Stimulated activated CD4-positive, alpha-beta T cell treated with anti-CD3 and anti-CD28 coated beads, Interleukin-12 subunit alpha, Interleukin-12 subunit beta, amount 100 ng/mL, for 48 hours (primary cell): ENCODE measurements around the gene CTNNA3.

Source experiments
- DNase-seq, 3 donors: peaks; one replicate each; pipeline ENCODE4 v3.0.0-alpha.2; 2020; ENCODE audit warnings: low read depth in 2 of 3, low spot score in 1 of 3

CTNNA3 gene

DNA sequence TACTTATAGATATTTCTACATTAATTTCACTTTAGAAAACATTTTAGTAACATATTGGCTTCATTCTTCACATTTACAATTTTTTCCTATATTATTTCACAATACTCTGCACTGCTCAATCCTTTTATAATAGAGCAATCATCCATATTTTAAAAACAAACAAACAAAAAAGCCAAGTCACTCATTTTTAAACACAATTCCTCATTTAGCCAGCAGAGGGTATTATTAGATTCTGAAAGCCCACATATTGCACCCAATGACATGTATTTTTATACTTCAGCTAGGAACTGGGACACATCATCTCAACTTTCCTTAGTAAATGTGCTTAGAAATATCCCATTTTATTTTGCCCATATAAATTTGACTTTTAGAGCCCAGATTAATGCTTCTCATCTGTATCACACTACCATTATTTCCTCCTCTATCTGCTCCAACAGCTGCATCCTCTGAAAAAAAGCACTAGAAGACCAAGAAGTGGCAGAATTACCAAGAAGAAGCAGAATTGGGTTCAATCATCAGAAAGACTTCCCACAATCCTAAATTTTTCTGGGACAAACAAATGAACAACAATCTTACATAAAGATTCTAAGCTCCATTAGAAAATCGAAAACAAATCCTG lies 29.5 kb downstream of the CTNNA3 start:
- no peak for DNase-seq

- no peak for DNase-seq
These were observed 30.5 kb downstream of the CTNNA3 start for GRCh38 chr10:67665491-67665890.

DNA sequence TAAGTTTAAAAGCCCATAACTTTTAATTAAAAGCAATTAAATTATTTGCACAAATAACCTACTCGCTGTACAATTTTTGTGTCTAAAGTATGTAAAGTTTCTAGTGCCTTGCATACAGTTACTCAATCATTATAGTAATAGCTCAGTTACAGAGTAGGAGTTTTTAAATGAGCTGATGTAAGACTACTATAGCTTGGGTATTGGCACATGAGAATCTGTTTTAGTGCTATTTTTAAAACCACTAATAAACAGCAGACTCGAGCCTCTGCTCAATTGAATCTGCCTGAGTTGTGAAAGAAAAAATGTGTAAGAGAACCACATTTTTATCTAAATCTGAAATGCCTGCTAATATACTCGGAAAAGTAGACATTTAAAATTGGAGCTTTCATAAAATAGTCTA lies 31.1 kb downstream of the CTNNA3 start:
- no peak for DNase-seq

- no peak for DNase-seq
These were observed 32.4 kb downstream of the CTNNA3 start for GRCh38 chr10:67663449-67664087.

- no peak for DNase-seq
These were observed 33.6 kb downstream of the CTNNA3 start for GRCh38 chr10:67662415-67662814.

DNA sequence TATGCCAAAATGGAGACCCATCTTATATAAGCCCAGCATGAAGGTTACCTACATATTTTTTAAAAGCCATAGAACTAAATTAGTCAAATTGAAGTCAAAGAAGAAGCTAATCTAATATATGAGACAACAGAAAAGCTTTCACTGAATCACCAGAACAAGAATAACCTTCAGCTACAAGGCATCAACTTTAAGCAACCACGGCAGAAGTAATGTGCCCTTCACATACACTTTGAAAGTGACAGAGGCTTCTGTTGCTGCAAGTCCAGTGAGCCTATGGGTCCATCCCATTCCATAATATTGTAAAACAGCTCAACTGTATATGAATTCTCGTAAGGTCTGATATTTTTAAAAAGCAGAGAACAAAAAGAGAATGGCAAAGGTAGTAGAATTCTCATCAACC lies 36.5 kb downstream of the CTNNA3 start:
- DNase-seq: no peak

DNA sequence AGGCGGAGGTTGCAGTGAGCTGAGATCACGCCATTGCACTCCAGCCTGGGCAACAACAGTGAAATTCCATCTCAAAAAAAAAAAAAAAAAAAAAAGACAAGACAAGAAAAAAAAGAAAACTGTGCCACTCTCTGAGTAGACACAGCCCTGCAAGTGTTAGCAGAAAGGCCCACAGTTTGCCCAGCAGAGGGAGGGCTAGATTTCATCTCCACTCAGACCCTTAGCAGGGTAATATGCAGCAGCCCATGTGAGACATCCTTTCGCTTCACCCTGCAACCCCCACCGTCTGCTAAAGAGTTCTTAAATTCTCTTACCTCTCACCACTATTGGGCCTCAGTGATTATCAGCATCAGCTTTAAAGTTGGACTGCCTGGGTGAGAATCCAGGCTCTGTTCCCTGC lies 38.2 kb downstream of the CTNNA3 start:
- no peak for DNase-seq

GRCh38 chr10:67650558-67650957 lies 45.4 kb downstream of the CTNNA3 start:
- DNase-seq: no peak

- no peak for DNase-seq
These were observed 47.3 kb downstream of the CTNNA3 start for GRCh38 chr10:67648613-67649229.

DNA sequence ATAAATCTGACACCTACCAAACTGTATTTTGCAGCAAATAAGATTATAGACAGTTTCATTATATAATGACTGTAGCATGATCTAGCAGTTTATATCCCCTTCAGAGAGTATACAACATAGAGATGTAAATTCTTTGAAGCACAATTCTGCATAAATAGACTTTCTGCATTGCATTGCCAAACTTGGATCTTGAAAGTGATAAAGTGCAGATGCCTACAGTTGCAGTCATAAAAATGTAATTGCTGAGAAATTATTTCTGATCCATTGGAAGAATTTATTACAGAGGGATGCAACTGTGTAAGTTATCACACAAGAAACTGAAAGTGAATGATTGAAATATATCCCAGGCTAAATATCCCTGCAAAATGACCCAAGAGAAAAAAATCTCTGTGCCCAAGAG lies 65.1 kb downstream of the CTNNA3 start:
- no peak for DNase-seq

- no peak for DNase-seq
These were observed 66.5 kb downstream of the CTNNA3 start for GRCh38 chr10:67629461-67629971.

GRCh38 chr10:67622984-67623383 lies 73.0 kb downstream of the CTNNA3 start:
- no peak for DNase-seq

- no peak for DNase-seq
These were observed 73.5 kb downstream of the CTNNA3 start for GRCh38 chr10:67622511-67622910.

- no peak for DNase-seq
These were observed 74.2 kb downstream of the CTNNA3 start for GRCh38 chr10:67621834-67622233.

GRCh38 chr10:67618116-67618515 lies 77.9 kb downstream of the CTNNA3 start:
- DNase-seq: no peak

DNA sequence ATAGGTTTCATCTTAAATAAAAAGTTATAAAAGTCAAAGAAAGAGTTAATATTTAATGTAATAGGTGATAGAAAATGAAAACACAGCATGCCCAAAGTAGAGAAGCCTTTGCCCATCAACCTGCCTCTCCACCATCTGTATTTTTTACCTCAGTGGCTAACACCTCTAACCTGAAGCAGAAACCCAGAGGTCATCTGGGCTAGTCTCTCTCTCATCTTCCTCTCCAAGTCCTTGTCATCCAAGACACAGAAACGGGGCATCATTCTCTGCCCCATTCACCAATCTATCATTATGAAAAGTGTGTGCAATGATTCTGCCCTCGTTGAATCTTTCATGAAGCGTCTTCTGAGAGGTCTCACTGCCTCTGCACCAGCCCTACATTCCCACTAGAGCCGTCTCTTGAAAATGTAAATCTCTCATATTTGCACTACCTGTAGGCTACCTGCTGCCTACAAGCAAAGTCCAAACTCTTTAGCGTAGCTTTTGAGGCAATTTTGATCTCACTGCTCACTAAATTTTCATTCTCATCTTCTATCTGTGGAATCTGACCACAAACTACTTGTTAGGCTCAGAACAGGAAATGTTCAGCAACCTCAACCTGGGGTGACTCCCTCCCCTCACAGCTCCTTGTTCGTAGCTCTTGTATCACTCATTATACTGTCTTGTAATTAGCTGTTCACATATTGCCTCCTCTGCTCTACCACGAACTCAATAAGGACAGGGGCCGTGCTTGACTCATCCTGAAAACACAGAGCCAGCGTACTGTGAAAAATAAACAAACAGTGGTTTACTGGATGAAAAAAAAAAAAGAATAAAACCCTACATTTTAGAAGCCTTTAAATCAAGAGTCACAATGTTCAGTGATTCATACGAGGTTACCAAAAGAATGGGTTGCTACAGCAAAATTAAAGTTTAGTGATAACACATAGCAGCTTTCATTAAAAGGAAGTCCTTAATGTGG lies 83.1 kb downstream of the CTNNA3 start:
- peak; percentile 29 to 54 (median 36) for DNase-seq

DNA sequence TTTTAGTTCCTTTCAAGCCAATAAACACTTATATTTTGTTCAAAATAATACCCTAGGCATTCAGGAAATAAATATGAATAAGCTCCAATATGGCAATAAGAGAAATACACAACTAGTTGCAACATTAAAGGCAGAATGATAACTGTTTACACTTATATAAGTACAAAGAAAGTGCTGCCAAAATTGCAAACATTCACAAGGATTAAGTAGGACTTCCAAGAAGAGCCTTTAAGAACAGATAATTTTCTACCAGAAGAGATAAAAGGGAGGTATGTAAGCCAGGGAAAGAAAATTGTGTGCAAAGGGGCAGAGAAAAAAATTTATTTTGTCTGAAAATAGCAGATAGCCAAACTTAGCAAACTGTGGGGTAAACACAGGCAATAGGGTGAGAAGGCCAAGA lies 83.8 kb downstream of the CTNNA3 start:
- no peak for DNase-seq

- no peak for DNase-seq
These were observed 85.8 kb downstream of the CTNNA3 start for GRCh38 chr10:67609996-67610793.

GRCh38 chr10:67608001-67608400 lies 88.0 kb downstream of the CTNNA3 start:
- DNase-seq: no peak

- no peak for DNase-seq
These were observed 88.5 kb downstream of the CTNNA3 start for GRCh38 chr10:67607472-67607871.

DNA sequence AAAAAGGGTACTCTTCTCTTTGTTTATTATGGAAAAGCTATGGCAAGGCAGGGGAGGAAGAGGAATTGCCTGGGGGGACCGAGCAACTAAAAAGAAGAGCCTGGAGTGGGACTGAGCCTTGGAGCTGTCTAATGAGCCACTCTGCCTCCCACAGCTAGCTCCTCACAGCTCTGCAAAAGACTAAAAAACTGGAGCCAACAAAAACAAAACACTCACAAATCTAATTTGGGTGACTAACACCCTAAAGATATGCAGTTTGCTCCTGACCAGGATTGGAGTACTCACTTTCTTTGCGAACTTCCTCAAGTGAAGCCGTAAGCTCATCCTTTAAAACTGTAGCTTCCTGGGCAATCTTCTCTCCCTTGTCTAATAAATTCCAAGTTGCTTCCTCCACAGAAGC lies 89.4 kb downstream of the CTNNA3 start:
- no peak for DNase-seq
